Measurements from ENCODE around the gene MX2.

The MX2 gene

DNA sequence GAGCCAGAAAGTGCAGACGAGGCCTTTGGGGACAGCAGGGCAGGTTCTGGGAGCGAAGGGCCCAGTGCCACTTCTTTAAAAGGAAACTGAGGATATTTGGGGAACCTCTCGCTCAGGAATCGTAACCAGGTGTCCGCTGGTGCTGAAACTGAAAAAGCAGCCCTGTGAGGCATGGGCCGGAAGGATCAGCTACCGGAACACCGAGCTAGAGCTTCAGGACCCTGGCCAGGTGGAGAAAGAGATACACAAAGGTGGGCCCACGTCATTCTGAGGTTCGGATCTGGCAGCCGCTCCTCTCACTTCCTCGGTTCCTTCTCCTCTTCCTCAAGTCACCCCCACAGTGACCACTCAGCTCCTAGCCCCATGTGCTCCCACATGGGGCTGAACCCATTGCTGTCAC, 18.1 kb downstream of the MX2 start:
- no peak for DNase-seq (ENCODE audit: low read depth)

DNA sequence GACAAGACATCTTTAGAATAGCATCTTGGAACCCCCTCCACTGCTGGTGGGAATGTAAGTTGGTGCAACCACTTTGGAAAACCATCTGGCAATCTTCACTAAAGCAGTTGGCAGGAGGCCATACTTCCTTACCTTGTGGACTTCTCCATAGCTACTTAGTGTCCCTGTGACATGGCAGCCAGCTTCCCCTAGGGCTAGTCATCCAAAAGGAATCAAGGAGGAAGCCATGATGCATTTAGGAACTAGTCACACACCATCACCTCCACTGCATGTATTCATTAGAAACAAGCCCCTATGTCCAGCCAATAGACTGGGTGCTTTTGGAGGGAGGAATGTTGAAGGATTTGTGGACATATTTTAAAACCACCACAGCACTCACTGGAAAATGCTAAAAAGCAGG, 19.9 kb downstream of the MX2 start:
- no peak for DNase-seq (ENCODE audit: low read depth)

DNA sequence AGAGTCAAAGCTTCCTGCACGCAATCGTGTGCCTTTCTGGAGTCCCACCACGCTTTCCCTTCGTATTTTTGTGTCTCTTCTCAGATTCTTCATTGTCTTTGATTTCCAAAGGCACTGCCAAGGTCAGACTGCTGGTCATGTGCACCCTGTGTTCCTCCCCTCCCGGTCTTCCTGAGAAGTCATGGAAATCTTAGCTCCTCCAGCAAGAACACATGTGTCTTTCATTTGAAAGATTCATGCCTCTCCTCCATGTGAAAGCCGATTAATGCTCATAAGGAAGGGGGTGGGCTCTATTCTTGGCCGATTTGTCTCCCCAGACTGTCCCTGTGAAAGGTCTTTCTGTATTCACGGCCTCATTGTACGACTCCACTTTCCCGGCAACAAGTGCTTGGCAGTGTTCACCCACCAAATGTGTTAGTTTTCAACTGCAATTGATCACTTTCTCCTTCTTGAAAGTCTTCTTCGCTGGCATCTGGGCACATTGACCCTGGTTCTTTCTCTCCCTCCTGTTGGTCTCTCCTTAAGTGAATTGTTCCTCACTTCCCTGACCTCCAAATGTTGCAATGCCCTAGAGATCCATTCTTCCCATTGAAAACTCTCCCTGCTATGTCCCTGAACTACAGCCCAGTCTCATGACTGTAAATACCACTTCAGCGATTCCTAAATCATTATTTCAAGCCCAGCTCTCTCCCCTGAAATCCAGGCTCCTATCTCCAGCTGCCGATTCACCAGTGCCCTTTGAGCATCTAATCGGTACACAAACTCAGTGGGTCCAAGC, 25.4 kb downstream of the MX2 start:
- DNase-seq (ENCODE audit: low read depth): no peak

DNA sequence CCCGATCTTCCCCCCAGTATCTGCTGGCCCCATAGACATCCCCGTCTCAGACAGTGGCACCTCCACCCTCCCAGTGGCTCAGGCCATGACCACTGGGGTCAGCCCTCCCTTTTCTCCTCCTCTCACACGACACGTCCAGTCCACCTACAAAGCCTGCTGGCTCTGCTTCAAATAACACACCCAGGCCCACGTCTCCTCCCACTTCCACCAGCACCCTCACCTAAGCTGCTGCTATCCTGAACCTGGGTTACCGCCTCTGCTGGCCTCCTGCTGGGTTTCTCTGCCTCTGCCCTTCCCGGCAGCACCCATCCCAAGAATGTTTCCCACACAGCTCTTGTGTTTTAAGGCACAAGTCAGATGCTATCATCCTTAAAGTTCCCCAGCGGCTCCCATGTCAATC, 26.0 kb downstream of the MX2 start:
- no peak for DNase-seq (ENCODE audit: low read depth)

DNA sequence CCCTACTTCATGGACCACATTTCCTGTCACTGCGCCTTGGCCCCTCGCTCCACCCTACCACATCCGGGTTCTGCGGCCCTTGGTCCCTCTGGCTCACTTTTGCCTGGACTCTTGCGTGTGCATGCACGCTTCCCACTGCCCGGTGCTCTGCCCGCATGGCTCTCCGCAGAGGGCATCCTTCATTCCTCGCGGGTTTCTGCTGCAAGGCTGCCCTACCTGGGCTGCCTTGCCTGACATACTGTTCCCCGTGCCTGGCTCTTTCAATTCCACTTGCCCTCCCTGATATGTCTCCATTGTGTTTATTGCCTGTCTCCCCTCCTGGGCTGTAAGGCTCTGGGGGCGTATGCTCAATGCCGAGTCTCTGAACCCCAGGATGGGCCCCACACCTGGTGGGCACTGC, 26.4 kb downstream of the MX2 start:
- DNase-seq (ENCODE audit: low read depth): no peak

DNA sequence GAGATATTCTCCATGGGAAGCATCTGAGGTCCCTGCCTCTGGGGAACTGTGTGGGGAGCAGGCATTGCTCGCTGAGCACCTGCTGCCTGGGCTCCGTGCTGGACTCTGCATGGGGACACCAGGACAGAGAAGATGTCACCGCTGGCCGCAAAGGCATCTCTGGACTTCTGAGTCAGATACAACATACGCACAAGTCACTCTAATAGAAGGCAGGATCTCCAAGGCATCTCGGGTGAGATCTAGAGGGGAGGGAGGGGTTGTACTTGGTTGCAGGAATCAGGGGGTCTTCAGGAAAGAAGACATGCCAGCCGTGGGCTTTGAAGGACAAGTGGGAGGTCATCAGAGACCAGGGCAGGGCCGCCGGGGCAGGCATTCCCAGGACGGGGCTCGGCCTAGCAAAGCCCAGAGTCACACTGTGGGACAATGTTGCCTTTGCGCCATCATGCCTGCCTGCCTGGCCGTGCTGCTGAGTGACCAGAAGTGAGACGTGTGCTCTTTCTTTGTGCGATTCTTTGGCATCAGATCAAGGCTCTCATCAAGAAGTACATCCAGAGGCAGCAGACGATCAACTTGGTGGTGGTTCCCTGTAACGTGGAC, 28.3 kb downstream of the MX2 start:
- DNase-seq (ENCODE audit: low read depth): no peak

DNA sequence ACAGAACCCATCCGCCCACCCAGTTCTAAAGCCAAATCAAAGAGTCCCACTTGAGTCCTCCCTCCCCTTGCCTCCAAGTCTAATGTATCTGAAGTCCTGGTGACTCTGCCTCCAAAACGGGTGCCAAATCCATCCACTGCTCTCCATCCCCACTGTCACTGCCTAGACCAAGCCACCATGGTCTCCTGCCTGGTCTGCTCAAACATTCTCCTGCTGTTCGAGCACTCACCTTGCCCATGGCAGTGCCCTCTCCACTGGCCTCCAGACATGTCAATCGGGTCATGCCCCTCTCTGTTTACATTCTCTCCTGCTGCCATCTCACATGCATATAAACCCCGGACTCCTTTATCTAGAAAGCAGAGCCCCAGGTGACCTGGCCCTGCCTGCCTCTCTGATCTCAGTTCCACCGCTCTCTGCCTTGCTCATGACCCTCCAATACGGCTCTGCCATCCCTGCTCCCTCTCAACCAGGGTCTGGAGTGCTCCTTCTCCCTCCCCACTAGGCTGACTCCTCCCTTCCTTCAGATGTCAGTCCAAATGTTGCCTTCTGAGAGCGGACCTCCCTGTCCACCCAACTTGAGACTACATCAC, 32.1 kb downstream of the MX2 start:
- DNase-seq (ENCODE audit: low read depth): no peak

DNA sequence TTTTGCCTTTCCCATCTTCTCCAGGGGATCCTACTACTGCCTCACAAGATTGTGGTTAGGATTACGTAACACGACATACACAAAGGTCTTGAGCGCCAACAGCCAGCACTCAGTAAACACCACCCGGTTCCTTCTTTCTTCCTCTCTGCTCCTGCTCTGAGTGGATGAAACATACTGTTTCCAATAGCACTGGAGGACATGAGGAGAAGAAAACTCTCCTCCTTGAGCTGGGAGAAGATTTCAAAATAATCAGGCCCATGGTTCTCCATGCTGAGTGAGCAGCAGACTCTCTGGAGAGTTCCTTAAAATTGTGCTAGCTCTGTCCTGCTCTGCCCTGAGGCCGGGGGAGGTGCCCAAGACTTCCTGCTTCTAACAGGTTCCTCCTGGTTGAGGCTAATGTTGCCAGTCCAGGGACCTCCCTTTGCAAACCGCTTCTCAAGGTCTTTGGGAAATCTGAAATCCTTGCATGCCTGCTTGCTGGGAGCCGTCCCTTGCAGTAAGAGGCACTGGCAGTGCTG, 34.8 kb downstream of the MX2 start:
- no peak for DNase-seq (ENCODE audit: low read depth)

DNA sequence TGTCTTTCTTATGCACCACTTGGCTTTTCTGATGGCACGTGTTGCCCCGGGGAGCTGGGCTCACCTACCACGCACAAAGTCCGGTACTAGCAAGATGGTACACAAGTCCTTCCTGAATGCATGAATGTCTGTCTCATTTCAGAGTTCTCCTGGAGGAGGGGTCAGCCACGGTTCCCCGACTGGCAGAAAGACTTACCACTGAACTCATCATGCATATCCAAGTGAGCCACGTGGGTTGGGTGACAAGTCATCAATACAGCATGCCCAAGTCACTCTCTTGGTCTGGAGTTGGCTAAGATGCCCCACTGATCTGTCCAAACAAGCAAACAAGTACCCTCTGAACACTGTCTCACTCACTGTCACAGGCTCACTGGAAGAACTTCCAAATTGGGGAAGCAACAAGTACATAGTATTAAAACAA, 35.7 kb downstream of the MX2 start:
- no peak for DNase-seq (ENCODE audit: low read depth)

DNA sequence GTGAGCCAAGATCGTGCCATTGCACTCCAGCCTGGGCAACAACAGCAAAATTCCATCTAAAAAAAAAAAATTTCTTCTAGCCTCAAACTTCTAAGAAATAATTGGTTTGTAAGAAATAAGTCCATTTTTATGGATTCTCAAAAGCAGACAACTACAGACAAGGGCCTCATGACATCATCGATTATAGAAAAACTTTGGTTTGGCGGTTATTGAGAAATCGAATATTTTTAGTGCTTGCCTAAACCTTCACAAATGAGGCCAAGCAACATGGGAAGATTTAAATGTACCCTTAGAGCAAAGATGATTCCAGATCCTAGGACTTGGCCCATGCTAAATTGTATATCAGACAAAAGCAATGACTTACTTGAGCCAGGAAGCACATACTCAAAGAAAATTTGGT, 36.4 kb downstream of the MX2 start:
- DNase-seq (ENCODE audit: low read depth): no peak

DNA sequence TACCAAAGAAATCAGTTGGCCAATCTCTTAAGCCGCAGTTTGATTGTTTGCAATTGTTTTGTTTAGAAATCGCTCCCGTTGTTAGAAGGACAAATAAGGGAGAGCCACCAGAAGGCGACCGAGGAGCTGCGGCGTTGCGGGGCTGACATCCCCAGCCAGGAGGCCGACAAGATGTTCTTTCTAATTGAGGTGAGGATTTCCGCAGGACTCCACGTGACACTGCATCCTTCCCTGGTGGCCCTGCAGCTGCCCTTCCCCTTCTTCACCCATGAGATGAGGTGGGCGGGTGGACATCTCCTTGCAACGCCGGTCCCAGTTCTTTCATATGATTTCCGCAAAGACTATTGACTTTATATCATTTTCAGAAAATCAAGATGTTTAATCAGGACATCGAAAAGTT, 37.0 kb downstream of the MX2 start:
- DNase-seq (ENCODE audit: low read depth): no peak

DNA sequence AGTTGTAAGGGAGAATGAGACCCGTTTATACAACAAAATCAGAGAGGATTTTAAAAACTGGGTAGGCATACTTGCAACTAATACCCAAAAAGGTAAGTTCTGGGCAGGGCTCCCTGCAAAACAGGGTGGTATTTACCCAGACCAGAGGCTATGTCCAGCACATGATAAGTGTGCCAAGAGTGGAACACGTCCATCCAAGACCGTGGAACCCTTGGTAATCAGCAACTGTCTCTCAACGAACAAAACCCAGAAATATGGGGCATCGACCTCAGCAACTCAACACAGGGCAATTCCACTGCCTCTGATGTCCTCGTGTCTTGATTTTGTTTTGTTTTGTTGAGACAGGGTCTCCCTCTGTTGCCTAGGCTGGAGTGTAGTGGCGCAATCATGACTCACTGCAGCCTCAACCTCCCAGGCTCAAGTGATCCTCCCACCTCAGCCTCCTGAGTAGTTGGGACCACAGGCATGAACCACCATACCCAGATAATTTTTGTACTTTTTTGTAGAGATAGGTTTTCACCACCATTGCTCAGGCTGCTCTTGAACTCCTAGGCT, 37.5 kb downstream of the MX2 start:
- no peak for DNase-seq (ENCODE audit: low read depth)

DNA sequence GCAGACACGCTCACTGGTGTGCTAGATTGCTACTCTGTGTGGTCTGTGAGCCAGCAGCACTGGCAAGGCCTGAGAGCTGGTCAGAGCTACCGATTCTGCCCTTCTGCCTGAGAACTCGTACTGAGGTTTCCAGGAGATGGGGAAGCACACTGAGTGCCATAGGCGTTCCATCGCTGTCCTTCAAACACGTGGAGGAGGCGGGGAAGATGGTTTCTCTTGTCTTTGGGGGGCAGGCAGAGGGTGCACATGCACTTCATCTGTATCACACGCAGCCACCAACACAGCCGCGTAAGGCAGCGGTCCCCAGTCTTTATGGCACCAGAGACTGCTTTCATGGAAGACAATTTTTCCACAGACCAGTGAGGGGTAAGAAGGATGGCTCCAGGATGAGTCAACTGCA, 40.4 kb downstream of the MX2 start:
- no peak for DNase-seq (ENCODE audit: low read depth)

DNA sequence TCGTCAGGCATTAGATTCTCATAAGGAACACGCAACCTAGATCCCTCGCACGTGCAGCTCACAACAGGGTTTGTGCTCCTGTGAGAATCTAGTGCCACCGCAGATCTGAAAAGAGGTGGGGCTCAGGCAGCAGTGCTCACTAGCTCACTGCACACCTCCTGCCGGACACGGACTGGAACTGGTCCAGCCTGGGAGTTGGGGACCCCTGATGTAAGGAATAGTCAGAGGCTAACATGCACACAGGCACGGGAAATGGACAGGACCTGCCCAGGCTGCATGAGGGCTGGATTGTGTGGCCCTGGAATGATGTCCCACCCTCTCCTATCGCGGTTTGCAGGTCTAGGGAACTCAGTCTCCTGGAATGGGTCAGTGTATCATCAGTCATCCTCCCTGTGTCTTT, 41.0 kb downstream of the MX2 start:
- no peak for DNase-seq (ENCODE audit: low read depth)

DNA sequence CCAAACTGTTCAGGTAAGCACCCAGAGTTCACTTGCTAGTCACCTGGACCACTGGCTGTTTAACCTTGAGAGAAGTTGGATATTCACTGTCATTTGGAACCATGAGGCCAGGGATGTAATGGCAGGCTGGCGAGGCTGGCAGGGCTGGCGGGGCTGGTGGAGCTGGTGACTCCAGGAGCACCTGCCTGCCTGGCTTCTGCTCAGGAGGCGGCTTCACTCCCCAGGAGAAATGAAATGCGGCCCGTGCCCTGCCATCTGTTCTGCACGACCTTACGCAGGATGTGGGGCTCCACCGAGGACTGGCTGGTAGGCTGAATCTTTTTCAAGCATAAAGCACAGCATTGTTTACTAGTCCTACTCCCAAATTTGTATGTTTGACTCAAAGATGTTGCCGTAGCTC, 41.5 kb downstream of the MX2 start:
- no peak for DNase-seq (ENCODE audit: low read depth)

DNA sequence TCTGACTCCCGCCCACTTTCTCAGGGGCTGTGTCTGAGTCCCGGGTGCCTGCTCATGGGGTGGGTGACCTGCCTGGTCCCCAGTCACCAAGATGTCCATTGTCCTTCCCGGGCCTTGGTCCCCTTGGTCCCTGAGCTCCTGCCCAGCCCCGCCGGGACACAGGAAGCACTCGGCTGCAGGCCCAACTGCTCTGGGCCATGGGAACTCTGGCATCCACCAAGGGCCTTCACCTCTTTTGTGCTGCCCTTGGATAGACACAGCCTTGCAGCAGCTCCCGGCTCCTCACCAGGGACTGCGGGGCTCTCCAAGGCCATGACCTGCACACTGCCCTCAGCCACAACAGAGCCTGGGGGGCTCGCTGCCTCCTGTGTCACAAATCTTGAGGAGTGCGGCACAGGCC, 42.1 kb downstream of the MX2 start:
- DNase-seq (ENCODE audit: low read depth): no peak

DNA sequence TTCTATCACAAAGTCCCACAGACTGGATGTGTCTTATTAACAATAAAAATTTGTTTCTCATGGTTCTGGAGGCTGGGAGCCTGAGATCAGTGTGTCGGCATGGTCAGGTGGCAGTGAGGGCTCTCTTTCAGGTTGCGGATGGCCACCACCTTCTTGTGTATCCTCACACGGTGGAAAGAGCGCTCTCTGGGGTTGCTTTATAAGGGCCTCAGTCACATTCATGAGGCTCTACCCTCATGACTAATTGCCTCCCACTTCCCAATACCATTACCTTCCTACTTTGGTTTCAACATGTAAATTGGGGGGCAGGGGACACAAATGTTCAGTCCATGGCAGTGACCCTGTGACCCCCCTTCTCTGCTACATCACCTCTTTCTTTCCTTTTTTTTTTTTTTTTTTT, 43.5 kb downstream of the MX2 start:
- no peak for DNase-seq (ENCODE audit: low read depth)

DNA sequence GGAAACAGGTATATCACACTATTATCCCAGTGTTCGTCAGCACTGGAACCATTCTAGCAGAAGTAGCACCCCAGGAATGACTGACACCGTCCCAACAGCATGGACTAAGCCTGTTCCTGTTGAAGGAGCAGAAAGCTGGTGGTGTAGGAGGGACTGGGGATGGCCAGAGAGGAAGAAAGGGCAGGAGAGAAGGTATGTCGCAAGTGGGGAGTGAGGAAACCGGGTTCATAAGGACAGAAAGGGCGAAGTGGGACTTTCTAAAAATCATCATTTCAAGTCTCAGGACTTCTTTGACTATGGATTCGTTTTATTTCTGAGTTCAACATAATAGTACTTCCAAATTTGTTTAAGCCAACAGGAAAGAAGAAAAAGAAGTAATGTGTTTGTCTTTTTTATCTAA, 44.5 kb downstream of the MX2 start:
- DNase-seq (ENCODE audit: low read depth): no peak

DNA sequence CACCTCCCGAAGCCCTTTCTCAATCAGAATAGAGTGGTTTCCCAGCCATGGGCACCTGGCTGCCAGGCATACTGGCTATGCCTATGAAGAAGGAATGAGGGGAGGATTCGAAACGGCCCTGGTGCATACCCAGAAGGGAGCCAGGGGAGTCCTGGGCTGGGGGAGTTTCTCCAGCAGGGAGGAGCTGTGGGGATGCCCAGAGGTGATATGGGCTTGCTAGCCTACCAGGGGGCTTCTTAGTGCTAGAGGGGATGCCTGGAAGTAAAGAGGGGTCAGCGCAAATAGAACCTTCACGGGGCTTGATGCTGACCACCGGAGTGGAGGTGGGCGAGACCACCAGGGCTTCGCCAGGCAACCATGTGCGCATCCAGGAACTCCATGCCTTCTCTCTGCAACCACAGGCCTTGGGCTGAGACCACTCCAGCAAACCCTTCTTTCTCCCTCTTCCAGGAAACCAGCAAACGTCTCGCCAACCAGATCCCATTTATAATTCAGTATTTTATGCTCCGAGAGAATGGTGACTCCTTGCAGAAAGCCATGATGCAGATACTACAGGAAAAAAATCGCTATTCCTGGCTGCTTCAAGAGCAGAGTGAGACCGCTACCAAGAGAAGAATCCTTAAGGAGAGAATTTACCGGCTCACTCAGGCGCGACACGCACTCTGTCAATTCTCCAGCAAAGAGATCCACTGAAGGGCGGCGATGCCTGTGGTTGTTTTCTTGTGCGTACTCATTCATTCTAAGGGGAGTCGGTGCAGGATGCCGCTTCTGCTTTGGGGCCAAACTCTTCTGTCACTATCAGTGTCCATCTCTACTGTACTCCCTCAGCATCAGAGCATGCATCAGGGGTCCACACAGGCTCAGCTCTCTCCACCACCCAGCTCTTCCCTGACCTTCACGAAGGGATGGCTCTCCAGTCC, 46.0 kb downstream of the MX2 start:
- no peak for DNase-seq (ENCODE audit: low read depth)

DNA sequence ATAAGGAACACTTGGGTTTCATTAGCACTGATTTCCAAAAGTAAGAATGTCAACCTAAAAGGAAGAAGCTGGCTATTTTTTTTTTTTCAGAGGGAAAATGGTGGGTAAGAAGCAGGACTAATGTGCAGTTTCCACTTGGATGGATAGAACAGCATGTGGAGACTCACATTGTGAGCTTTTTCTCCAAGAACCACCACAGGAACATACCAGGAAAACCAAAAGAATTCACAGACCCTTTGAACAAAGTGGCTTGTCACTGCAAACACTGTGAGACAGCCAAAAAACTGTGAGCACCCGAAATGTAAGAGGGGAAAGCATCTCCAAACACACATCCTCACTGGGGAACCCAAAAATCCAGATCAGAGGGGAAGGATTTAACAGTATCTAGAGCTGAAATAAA, 48.5 kb downstream of the MX2 start:
- DNase-seq (ENCODE audit: low read depth): no peak

DNA sequence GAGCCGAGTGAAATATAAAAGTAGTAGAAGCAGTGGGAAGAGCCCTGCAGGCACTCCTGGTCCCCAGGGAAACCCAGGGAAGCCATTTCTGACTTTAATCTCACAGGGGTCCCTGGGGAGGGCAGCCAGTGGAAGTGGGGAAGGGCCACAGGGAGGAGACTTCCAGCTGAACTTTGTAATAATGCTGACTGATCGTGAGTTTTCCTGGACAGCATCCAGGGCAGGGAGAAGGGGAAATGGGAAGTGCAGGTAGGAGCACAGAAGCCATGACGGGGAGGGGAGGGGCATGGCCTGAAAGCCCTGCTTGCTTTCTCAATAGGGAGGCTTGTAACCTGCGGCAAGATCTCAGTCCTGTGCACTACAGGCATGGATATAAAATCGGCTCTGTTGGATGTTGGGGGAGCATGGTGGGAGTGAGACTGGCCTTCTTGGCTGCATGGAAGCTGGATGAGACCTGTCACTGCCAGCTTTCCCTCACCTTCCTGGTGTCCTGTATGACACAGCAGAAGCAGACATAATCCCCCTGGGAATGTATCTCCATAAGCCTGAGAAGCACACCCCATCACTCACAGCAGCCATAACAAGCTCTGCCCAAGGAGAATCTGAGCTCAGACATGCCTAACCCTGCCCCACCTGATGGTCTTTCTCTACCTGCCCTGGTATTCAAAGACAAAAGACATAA, 49.1 kb downstream of the MX2 start:
- no peak for DNase-seq (ENCODE audit: low read depth)

All from activated T-cell treated with anti-CD3 and anti-CD28 coated beads for 24 hours (primary cell).